Right ventricle myocardium superior (tissue), 1 donor: ENCODE data around the gene TMEM62. TPM values are rescaled to one million over a fixed set of nuclear protein-coding genes. Genes with fewer than 3 reads are reported as not detected.

Experiments used
- ATAC-seq: fragments of 200-7000 bp; cut with Tn5 transposase; one replicate; pipeline ENCODE4 v1.9.1; 2020; ENCODE audit warnings: mild to moderate bottlenecking; ENCODE audit not compliant: poor library complexity
- DNase-seq: peaks from one replicate; pipeline ENCODE4 v3.0.0-alpha.2; 2020
- intact Hi-C: fragments of 100-400 bp; cut with DNase I; formaldehyde crosslinking; loops from one replicate; pipeline ENCODE4 v1.11.2; 2022
- long read RNA-seq: library from polyadenylated mRNA; unstranded; transcript quantifications from one replicate; pipeline ENCODE4 v2.0.0, GENCODE V29; 2021
- total RNA-seq: library from RNA; stranded (reverse); fragmentation: NEBNext Ultra II Directional; extraction: Animal tissue kit (Norgen Biotek cat#: 25700); gene quantifications from one replicate; pipeline ENCODE4 v1.2.1, GENCODE V29; 2021
- donor health status: DM: no; HTN: yes; CAD: no; lungs with severe emphysema.

TMEM62 gene
- total RNA-seq: 9.4 TPM
- long read RNA-seq, transcript TMEM62-201 (14 exons, 2,771 nt): major isoform, 10 of 17 reads
- long read RNA-seq, partial matches to known transcripts: 1 of 17 reads
- long read RNA-seq, other reads (novel, unspliced or antisense): 4 of 17 reads

- peak; percentile 96 for ATAC-seq
- DNase-seq: peak; percentile 91
- intact Hi-C loops: loop anchor here (2.0 kb wide), 1 partner anchor 27 kb away; the partner anchor contains the start of gene UBR1
Observed at GRCh38 chr15:43133430-43134156, at the start of gene TMEM62. Gene TMEM62 (plus strand): TSS chr15:43133586. CDS start chr15:43133803, 217 bp downstream.

- DNase-seq (no peak), ATAC-seq (no peak)
- intact Hi-C loops: no loop called here
Observed at GRCh38 chr15:43085921-43086320, 47.5 kb upstream of the TMEM62 start.

DNA sequence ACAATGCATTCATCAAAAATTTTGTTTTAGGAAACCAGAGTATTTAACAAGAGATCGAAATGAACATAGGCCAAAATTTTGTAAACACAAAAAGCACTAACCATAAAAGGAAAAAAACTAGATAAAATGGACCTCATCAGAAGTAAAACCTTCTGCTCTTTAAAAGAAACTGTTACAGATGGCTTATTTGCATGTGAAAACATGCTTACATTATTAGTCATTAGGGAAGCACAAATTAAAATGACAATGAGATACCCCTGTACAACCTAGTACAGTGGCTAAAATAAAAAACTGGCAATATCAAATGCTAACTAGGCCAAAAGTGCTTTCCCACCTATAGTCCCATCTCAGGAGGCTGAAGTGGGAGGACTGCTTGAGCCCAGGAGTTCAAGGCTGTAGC, 46.8 kb upstream of the TMEM62 start:
- DNase-seq: no peak
- ATAC-seq: no peak
- intact Hi-C loops: no loop called here

GRCh38 chr15:43091859-43092258, 41.5 kb upstream of the TMEM62 start:
- no peak for DNase-seq
- intact Hi-C loops: no loop called here
- no peak for ATAC-seq

DNA sequence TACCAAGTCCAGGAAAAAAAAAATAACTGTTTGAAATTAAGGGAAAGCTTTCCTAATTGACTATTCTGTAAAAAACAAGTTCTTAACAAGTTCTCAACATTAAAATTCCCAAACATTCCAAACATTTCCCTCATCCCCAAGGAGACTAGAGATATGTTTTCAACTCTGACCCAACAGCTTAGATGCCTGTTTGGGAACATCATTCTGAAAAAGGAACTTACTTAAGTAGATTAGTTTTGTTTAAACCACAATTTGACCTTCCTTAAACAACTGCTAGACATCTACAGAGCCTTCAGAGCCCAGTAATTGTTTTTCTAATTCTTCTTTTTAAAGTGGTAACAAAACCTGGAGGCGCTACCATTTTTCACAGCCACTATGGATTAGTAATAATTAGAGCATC, 40.4 kb upstream of the TMEM62 start:
- DNase-seq (no peak), ATAC-seq (no peak)
- intact Hi-C loops: no loop called here

DNA sequence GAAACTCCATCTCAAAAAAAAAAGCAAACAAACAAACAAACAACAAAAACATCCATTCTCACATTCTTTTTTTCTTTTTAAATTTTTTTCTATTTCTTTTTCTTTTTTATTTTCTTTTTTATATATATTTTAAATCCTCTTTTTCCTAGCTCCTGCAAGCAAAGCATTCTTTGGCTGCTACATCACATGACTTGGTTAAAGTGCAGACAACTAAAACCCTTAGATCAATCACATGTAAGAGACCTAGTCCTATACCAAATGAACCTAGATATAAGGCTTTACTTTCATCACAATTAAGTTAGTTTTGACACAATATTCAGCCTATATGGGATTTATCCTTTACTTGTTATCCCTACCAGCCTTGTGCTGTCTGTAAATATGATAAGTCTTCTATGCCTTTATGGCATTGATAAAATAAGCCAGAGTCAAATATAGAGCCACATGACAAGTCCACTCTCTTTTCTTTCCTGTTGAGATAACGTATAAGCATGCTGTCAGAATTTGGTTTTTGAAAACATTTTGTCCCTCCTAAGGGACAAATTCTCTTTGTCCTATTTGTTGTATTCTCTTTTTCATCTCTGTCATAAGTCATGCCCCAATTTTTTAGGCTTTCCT, 38.9 kb upstream of the TMEM62 start:
- intact Hi-C loops: no loop called here
- ATAC-seq (no peak), DNase-seq (no peak)

DNA sequence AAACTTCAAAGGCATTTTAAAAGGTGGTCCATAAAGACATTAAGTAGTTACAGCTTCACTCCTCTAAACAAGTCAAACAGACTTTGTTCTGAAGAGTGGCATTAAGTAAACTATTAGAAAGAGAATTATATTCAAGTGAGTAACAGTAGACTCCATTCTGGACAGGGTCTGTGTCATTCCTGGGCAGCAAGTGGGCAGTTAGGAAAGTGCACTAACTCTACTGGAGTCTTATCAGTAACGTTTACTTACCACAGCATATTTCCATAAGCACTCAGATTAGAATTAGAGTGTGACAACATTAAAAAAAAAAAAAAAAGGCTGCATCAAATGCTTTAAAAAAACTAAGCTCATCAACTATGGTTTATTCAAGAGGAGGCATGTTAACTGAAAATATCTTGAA, 38.1 kb upstream of the TMEM62 start:
- no peak for DNase-seq
- no peak for ATAC-seq
- intact Hi-C loops: no loop called here

- no peak for ATAC-seq
- intact Hi-C loops: no loop called here
- DNase-seq: no peak
Observed at GRCh38 chr15:43095708-43096347, 37.6 kb upstream of the TMEM62 start.

- ATAC-seq (no peak), DNase-seq (no peak)
- intact Hi-C loops: no loop called here
Observed at GRCh38 chr15:43096411-43096810, 37.0 kb upstream of the TMEM62 start.

DNA sequence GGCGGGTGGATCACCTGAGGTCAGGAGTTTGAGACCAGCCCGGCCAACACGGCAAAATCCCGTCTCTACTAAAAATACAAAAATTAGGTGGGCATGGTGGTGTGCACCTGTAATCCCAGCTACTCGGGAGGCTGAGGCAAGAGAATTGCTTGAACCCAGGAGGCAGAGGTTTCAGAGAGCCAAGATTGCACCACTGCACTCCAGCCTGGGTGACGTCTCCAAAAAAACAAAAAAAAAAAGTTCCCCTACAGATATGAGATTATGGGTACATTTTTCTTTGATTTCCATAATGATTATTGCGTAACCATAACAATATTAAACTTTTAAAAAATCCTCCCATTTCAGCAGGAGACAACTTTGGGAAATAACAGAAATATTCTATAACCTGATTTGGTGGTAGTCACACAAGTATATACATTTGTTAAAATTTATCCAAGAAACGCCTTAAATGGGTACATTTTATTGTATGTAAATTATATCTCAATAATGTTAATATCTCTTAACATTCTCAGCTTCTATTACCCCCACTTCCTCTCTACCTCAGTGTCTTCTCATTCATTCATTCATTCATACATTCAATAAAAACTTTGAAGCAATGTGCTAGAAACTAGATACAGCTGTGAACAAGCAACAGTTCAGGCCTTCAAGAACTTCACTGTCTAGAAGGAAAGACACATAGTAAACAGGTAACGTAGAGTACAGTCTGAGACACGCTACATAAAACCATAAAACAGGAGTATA, 34.1 kb upstream of the TMEM62 start:
- no peak for DNase-seq
- intact Hi-C loops: no loop called here
- ATAC-seq: no peak

- intact Hi-C loops: no loop called here
- no peak for DNase-seq
Observed at GRCh38 chr15:43100971-43101370, 32.4 kb upstream of the TMEM62 start.

DNA sequence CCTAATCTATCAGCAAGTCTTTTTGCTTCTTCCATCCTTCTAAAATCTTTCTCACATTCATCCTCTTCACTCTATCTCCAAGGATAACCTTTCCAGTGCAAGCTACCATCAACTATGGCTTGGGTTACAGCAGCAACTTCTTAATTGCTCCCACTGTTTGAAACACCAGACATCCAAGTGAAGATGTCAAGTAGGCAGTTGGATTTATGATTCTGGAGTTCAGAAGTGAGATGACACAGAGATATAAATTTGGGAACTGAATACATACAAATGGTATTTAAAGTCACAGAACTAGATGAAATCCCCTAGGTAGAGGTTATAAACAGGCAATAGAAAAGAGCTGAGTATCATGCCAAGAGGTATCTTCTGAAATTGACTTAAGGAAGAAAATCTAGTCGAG, 31.2 kb upstream of the TMEM62 start:
- intact Hi-C loops: no loop called here
- DNase-seq (no peak), ATAC-seq (no peak)

More at GRCh38 chr15:43100971-43101370, 32.4 kb upstream of the TMEM62 start:
- no peak for ATAC-seq

- no peak for DNase-seq
- intact Hi-C loops: no loop called here
- ATAC-seq: no peak
Observed at GRCh38 chr15:43103907-43104306, 29.5 kb upstream of the TMEM62 start.

- DNase-seq: no peak
- intact Hi-C loops: no loop called here
- ATAC-seq: no peak
Observed at GRCh38 chr15:43104426-43104825, 29.0 kb upstream of the TMEM62 start.

DNA sequence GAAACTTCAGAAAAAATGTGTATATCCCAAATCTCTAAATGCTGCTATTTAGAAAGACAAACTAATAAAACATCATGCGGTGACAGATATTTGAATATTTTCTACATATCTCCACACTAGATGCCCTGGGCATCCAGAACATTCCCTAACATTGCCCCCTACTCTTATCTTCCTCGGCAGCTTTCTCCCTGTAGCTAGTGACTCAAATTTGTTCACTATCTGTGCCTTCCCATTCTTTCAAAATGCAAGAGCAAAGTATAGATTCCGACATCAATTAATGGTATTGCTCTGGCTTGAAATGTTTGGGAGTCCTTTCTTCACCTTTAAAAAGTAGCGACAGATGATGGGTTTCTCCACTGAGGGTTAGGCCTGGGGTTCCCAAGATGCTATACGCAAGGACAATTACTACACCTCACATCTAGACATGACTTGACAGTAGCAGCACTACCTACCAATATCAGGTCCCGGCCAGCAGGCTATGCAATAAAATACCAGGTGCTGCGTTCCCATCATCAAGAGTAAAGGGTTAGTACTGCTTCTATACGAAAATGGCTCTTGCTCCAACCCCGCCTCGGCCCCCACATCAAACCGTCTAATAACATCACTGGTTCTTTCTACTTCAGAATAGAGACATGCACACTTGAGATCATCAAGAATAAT, 28.2 kb upstream of the TMEM62 start:
- DNase-seq (no peak), ATAC-seq (peak; percentile 33)
- intact Hi-C loops: no loop called here

DNA sequence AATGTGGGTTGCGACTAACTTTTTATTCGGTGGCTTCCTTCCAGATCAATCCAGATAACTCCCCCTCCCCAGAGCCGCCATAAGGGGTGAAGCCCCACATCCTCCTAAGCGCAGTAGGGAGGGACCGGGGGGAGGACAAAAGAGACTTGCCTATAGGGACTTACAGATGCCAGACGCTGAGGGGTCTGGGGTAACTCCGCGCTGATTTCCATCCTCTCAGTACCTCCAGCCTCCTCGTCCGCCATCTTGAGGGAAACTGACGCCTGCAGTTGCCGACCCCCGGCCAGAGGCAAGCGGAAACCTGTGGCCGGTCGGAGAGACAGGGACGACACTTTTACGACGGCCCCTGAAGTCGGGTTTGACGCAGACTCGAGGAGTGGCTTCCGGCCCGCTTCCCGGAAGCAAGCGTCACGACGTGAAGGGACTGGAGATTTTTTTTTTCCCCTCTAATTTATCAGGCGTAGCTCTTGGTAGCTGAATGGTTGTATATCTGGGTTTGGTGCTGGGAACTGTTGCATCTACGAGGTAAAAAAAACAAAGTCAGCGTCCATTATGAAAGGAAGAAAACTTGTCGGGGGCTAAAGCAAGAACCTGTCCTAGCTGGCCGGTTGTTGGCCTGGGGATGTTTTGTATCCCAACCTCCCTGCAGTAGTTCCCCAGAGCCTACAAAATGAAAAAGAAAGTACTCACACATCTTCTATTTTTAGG, 27.5 kb upstream of the TMEM62 start, which contains the start of gene UBR1:
Gene UBR1 (minus strand): TSS at position 261 of the 708 bp plus-strand sequence. CDS start 16 bp downstream, at position 245.
- DNase-seq (peak; percentile 94), ATAC-seq (peak; percentile 99)
- intact Hi-C loops: loop anchor here (2.0 kb wide), 1 partner anchor 27 kb away; the partner anchor contains the start of gene TMEM62

DNA sequence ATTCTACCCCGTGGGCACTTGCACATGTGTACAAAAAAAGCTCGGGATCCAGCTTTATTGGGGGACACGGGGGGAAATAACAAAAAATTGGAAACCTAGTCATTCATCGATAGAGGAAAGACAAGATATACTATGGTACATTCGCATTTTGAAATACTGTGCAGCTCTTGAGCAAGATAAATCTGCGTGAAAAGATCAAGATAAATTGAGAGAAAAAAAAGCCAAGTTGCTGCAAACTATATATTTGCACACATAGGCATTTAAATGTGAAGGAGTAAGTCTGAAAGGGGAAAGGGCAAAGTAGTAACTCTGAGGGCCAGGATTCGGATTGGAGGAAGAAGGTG, 26.9 kb upstream of the TMEM62 start:
- no peak for ATAC-seq
- no peak for DNase-seq
- intact Hi-C loops: loop anchor here (2.0 kb wide), 1 partner anchor 26 kb away; the partner anchor contains the start of gene TMEM62

- DNase-seq (no peak), ATAC-seq (no peak)
- intact Hi-C loops: loop anchor here (2.0 kb wide), 1 partner anchor 25 kb away; the partner anchor contains the start of gene TMEM62
Observed at GRCh38 chr15:43107751-43108150, 25.6 kb upstream of the TMEM62 start.
